Cardiac muscle cell (in vitro differentiated cells and primary cell): ENCODE measurements around the gene CDT1. TPM values are rescaled to one million over a fixed set of nuclear protein-coding genes. Genes with fewer than 3 reads are reported as not detected.

Source experiments
- DNase-seq, 2 donors: peaks; one replicate each; pipeline versions ENCODE4 v3.0.0 to v3.0.0-alpha.2; 2010 to 2017; ENCODE audit warnings: low read depth in 1 of 2, low spot score in 1 of 2
- H3K27ac ChIP-seq: fragments of 200-600 bp; sonication (generic); 2 replicates; pipeline ENCODE4 v1.5.1; 2016
- H3K27me3 ChIP-seq: fragments of 200-600 bp; sonication (generic); 2 replicates; pipeline ENCODE4 v1.6.0; 2016; ENCODE audit warnings: control low read depth
- H3K36me3 ChIP-seq: fragments of 200-600 bp; sonication (generic); 2 replicates; pipeline ENCODE4 v1.5.1; 2016; ENCODE audit warnings: control low read depth
- H3K4me1 ChIP-seq: fragments of 200-600 bp; sonication (generic); 2 replicates; pipeline ENCODE4 v1.8.1; 2017; ENCODE audit warnings: low read depth, mild to moderate bottlenecking, mixed run types
- H3K4me3 ChIP-seq: fragments of 200-600 bp; sonication (generic); 2 replicates; pipeline ENCODE4 v1.5.1; 2016; ENCODE audit warnings: mild to moderate bottlenecking
- H3K9me3 ChIP-seq: fragments of 200-600 bp; sonication (generic); 2 replicates; pipeline ENCODE4 v1.5.1; 2017; ENCODE audit warnings: low read depth, mild to moderate bottlenecking, control low read depth
- polyA plus RNA-seq: library from polyadenylated mRNA; unstranded; fragments of >200 nt; fragmentation: Nextera tagmentation; extraction: Ambion mirVana; gene quantifications from 2 replicates; pipeline ENCODE4 v1.2.1, GENCODE V29; 2016
- total RNA-seq: library from RNA; depleted of rRNA; stranded (reverse); fragments of >200 nt; gene quantifications from 2 replicates; pipeline ENCODE4 v1.2.3, GENCODE V29; 2016
- TF ChIP-seq, protein P1 (sequence below): IDR thresholded peaks from 2 replicates; pipeline ENCODE4 v1.5.1; 2012; ENCODE audit warnings: low read depth, mild to moderate bottlenecking, low read length

CDT1 gene
- total and polyA plus RNA-seq, 2 experiments from 2014 or later, result 17.9 to 29.6 TPM

DNA sequence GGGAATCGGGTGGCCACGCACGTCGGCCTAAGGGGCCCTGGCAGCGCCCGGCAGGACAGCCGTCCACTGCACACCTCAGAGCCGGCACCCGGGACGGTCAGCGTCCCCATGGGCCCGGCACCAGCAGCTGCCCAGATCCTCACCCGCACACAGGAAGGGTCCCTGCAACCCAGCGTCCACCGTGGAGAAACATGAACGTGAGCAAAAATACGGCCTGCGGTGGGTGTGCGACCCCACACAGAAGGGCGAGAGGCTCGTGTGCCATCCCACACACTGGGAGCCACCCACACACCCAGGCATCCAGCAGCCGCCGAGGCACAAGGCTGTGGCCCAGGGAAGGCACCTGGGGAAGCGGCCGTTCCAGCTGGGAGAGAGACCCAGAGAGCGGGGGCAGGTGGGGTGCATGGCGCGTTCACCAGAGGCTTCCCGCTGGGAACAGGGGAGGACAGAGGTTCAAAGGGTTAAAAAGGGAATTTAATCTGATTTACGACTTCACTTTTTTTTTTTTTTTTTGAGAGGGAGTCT is 25.0 kb upstream of the CDT1 start:
- Histone ChIP-seq H3K27me3 (no peaks in the 10 kb centered on the region), H3K9me3 (no peaks in the 10 kb centered on the region), H3K4me1 (peaks cover 29% of the 10 kb centered on the region), H3K27ac (no peak overlapping the region), H3K4me3 (no peak overlapping the region), H3K36me3 (no peaks in the 10 kb centered on the region)
- no peak for DNase-seq
- TF ChIP-seq, protein P1, sequence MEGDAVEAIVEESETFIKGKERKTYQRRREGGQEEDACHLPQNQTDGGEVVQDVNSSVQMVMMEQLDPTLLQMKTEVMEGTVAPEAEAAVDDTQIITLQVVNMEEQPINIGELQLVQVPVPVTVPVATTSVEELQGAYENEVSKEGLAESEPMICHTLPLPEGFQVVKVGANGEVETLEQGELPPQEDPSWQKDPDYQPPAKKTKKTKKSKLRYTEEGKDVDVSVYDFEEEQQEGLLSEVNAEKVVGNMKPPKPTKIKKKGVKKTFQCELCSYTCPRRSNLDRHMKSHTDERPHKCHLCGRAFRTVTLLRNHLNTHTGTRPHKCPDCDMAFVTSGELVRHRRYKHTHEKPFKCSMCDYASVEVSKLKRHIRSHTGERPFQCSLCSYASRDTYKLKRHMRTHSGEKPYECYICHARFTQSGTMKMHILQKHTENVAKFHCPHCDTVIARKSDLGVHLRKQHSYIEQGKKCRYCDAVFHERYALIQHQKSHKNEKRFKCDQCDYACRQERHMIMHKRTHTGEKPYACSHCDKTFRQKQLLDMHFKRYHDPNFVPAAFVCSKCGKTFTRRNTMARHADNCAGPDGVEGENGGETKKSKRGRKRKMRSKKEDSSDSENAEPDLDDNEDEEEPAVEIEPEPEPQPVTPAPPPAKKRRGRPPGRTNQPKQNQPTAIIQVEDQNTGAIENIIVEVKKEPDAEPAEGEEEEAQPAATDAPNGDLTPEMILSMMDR, result no peak

DNA sequence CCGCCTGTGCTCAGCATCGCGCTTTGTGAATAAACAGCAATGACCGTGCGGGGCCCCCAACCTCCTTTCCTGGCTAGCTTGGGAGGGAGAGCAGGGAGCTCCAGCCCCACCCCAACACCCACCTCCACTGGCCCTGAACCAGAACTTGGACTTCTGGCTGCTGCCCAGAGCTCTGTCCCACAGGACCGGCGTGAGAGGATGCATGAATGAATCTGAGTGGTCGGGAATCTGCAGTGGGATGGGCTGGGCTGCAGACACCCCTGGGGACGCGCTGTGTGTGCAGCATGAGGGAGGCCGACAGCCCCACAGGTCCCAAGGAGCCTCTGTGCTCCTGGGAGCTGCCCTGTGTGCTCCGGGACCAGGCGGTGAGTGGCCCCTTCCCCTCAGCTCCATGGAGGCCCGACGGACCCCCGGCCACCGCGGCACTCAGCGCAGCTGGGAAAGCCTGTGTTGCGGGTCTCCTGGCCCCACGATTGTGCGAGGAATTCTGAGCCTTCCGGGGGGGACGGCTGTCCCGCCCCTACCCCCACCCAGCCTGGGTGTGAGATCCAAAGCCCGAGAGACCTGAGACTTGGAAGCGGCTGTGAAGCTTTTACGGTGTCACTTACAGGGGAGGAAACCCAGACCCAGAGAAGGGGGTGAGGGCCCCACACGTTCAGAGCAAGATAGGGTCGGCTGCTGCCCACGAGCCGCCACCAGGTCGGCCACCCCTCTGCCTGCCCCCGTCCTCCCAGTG is 24.0 kb upstream of the CDT1 start:
- DNase-seq, result peak in 1 of 2 donors; percentile 57
- Histone ChIP-seq H3K4me3 (no peak overlapping the region), H3K36me3 (no peaks in the 10 kb centered on the region), H3K4me1 (peaks cover 20% of the 10 kb centered on the region), H3K27ac (peak overlapping the region; percentile 62), H3K27me3 (no peaks in the 10 kb centered on the region), H3K9me3 (no peaks in the 10 kb centered on the region)
- TF ChIP-seq, protein P1, result no peak

DNA sequence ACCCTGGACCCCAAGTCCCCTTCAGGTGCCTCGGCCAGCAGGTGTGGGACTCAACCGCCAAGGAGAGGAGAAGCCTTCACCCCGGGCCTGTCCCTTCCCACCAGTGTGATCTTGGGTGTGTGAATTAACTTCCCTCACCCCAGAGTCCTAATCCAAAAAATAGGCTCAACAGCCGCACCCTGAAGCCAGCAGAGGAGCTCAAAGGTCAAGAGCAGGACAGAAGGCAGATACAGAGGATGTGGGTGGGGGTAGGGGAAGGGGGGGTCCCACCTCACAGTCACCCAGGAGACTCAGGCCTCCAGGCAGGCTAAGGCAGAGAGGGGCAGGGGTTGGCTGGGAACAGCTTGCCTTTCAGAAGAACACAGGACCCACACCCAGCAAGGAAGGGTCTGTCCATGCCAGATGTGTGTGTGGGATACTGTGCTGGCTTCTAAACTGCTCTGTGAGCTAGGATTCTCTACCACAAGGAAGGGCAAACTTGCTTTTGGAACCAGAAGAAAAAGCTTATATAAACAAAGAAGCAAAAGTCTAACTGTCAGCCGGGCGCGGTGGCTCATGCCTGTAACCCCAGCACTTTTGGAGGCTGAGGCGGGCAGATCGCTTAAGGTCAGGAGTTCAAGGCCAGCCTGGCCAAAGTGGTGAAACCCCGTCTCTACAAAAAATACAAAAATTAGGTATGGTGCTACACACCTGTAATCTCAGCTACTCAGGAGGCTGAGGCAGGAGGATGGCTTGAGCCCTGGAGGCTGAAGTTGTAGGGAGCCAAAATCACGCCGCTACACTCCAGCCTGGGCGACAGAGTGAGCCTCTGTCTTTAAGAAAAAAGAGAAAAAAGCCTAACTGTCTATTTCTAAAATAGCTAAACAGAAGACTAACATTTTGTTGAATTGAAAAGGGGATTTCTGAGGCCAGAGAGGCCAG is 23.2 kb upstream of the CDT1 start:
- Histone ChIP-seq H3K27me3 (no peaks in the 10 kb centered on the region), H3K36me3 (no peaks in the 10 kb centered on the region), H3K27ac (peak overlapping the region; percentile 62), H3K9me3 (no peaks in the 10 kb centered on the region), H3K4me3 (no peak overlapping the region), H3K4me1 (peaks cover 17% of the 10 kb centered on the region)
- TF ChIP-seq, protein P1, result no peak
- DNase-seq, result no peak

DNA sequence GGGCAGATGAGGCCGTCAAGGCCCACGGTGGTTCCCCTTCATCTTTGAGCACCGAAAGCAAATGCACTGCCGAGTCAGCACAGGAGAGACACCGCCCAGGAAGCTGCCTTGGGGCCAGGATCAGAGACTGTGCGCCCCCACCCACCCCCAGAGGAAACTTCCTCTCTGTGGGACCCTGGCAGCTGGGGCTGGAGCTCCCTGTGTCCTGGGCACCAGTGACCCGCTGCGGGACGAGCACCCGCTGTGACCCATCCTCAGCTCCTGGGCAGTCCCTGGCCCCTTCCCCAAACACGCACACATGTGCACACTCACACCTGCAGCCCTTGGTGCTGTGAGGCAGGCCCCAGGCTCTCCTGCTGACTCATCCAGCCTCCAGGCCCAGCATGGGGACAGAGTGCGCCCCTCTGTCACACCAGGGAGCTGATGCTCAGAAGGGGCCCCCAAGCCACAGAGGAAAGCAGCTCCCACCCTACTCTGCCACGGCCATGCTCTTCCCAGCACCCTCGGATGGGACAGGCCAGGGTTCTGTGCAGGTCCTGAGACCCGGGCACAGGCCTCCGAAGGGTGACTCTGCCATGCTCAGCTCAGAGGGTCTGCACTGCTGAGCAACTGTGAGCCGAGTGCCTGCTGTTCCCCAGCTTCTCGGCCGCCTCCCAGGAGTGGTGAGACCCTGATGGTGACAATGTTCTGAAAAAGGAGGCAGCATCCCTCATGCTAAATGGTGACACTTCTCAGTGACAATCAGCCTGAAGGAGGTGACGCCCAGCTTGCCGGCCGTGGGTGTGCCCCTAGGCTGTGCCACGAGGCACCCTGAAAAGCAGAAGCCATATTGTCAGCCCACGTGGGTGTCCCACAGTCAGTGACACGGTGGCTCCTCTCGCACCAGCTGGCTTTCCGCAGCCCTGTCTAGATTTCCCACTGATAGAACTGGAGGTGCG is 22.2 kb upstream of the CDT1 start:
- H3K4me1 ChIP-seq, result peaks cover 17% of the 10 kb centered on the region
- DNase-seq, result no peak

More for the DNA sequence above, 22.2 kb upstream of the CDT1 start:
- no peaks in the 10 kb centered on the region for H3K9me3 ChIP-seq
- no peaks in the 10 kb centered on the region for H3K36me3 ChIP-seq
- H3K27me3 ChIP-seq, result no peaks in the 10 kb centered on the region
- no peak overlapping the region for H3K27ac ChIP-seq
- TF ChIP-seq, protein P1, result no peak
- no peak overlapping the region for H3K4me3 ChIP-seq
